HepG2 (cell line): ENCODE data around the gene MAPK12. TPM values are rescaled to one million over a fixed set of nuclear protein-coding genes. Genes with fewer than 3 reads are reported as not detected.

ENCODE experiments used
- ATAC-seq: fragments of 200-7000 bp; cut with Tn5 transposase; 3 replicates; pipeline ENCODE4 v1.9.1; 2020; ENCODE audit warnings: mild to moderate bottlenecking, moderate library complexity
- BruUV-seq: library from RNA; stranded (reverse); fragments of 400-500 nt; replicated peaks from 2 replicates; lab custom pipeline; 2021; lab: Mats Ljungman, UMichigan
- CTCF ChIA-PET: fragments of 300-600 bp; formaldehyde crosslinking; extraction: SDS; loops from one replicate; lab custom pipeline; 2021; ENCODE audit warnings: low total read pairs, inconsistent platforms, low intra/inter-chr PET ratio; lab: Yijun Ruan, JAX
- POLR2A ChIA-PET: fragments of 350-600 bp; sonication (Branson Sonifier 250); formaldehyde crosslinking; loops from one replicate; lab custom pipeline; 2020; ENCODE audit warnings: antibody characterized with exemption, inconsistent platforms; lab: Yijun Ruan, JAX
- DNase-seq: peaks from one replicate; pipeline ENCODE4 v3.0.0-alpha.2; 2015; ENCODE audit warnings: low spot score
- FAIRE-seq: peaks from 3 replicates; lab custom pipeline; 2011; peaks lifted over from hg19 to GRCh38; lab: Jason Lieb, UNC
- H2AFZ ChIP-seq: one replicate; pipeline ENCODE4 v1.6.1; 2011; ENCODE audit warnings: low read length, inconsistent platforms
- H3K27ac ChIP-seq: fragments of 300-600 bp; 3 replicates; pipeline ENCODE4 v1.8.0; 2011; ENCODE audit warnings: mixed run types, mild to moderate bottlenecking, mixed read lengths, low read length, inconsistent platforms; ENCODE audit not compliant: insufficient read depth; ENCODE audit errors: extremely low read length
- H3K27me3 ChIP-seq, 2 experiments: fragments of 200-600 bp in 1 of 2; 2 replicates in 1 of 2; 3 replicates in 1 of 2; pipeline versions ENCODE4 v1.6.0 to v1.8.0; 2011; ENCODE audit warnings: low read length in 2 of 2, mild to moderate bottlenecking in 2 of 2, moderate library complexity in 2 of 2, inconsistent platforms in 1 of 2; ENCODE audit not compliant: insufficient read depth in 2 of 2, control insufficient read depth in 1 of 2
- H3K36me3 ChIP-seq, 2 experiments: fragments of 200-600 bp in 1 of 2; replicated peaks in 1 of 2; 2 replicates in 1 of 2; 3 replicates in 1 of 2; pipeline versions ENCODE4 v1.5.1 to v1.8.0; 2011; ENCODE audit warnings: low read length in 2 of 2, inconsistent platforms in 1 of 2; ENCODE audit not compliant: insufficient read depth in 2 of 2, control insufficient read depth in 1 of 2
- H3K4me1 ChIP-seq: 2 replicates; pipeline ENCODE4 v1.5.1; 2012; ENCODE audit warnings: low read length, inconsistent platforms; ENCODE audit not compliant: insufficient read depth
- H3K4me2 ChIP-seq: 2 replicates; pipeline ENCODE4 v1.6.0; 2011; ENCODE audit warnings: low read depth, low read length, inconsistent platforms
- H3K4me3 ChIP-seq, 3 experiments: fragments of 200-600 bp in 1 of 3; sonication (generic), shearing (Covaris generic) in 1 of 3; replicated peaks in 1 of 3; 2 replicates each; pipeline ENCODE4 v1.5.1; 2011 to 2016; ENCODE audit warnings: low read length in 3 of 3, inconsistent platforms in 2 of 3, low read depth in 2 of 3, mild to moderate bottlenecking in 2 of 3, control low read depth in 1 of 3, mixed read lengths in 1 of 3; ENCODE audit not compliant: insufficient read depth in 1 of 3
- H3K79me2 ChIP-seq: one replicate; pipeline ENCODE4 v1.6.1; 2011; ENCODE audit warnings: low read length, inconsistent platforms; ENCODE audit not compliant: insufficient read depth
- H3K9ac ChIP-seq: 2 replicates; pipeline ENCODE4 v1.6.0; 2011; ENCODE audit warnings: mild to moderate bottlenecking, low read depth, low read length, inconsistent platforms; ENCODE audit not compliant: insufficient read depth
- H3K9me3 ChIP-seq: 2 replicates; pipeline ENCODE4 v1.5.1; 2012; ENCODE audit warnings: mild to moderate bottlenecking, low read length
- H4K20me1 ChIP-seq: 2 replicates; pipeline ENCODE4 v1.6.0; 2011; ENCODE audit warnings: inconsistent platforms, mild to moderate bottlenecking, low read length, moderate library complexity; ENCODE audit not compliant: insufficient read depth
- ATM ChIP-seq: fragments of 450-650 bp; IDR thresholded peaks from 2 replicates; pipeline ENCODE4 v1.7.1; 2017; ENCODE audit warnings: mild to moderate bottlenecking, borderline replicate concordance
- CEBPG ChIP-seq: IDR thresholded peaks from 2 replicates; pipeline ENCODE4 v1.6.1; 2016
- REL ChIP-seq: sonication (generic); formaldehyde crosslinking; conservative IDR thresholded peaks from 2 replicates; pipeline ENCODE4 v1.8.0; 2022; ENCODE audit warnings: mild to moderate bottlenecking, missing genetic modification reagents, moderate library complexity
- SALL1 ChIP-seq: sonication (generic); formaldehyde crosslinking; IDR thresholded peaks from 2 replicates; pipeline ENCODE4 v1.8.0; 2022; ENCODE audit warnings: mild to moderate bottlenecking, missing genetic modification reagents
- TCF7 ChIP-seq: sonication (generic); IDR thresholded peaks from 2 replicates; pipeline ENCODE4 v1.6.1; 2016; ENCODE audit warnings: antibody characterized with exemption, low read depth
- WGBS: methylation state at CpG from one replicate; pipeline ENCODE4 v1.1.6; 2017; ENCODE audit warnings: low lambda C conversion rate; 5-methylcytosine and 5-hydroxymethylcytosine counted together
- in situ Hi-C: cut with HindIII; loops from 2 replicates; pipeline ENCODE4 v1.10.0; 2017; ENCODE audit warnings: low pct_unique_long_range_greater_than_20kb; ENCODE audit not compliant: extremely low pct_ligation_motif_present
- intact Hi-C: fragments of 100-400 bp; cut with micrococcal nuclease; formaldehyde crosslinking; loops from one replicate; pipeline ENCODE4 v1.10.0; 2022; ENCODE audit not compliant: unreplicated experiment
- polyA plus RNA-seq, 8 experiments: library from polyadenylated mRNA; depleted of rRNA in 3 of 8; stranded (reverse) in 7 of 8; unstranded in 1 of 8; fragments of >200 nt; fragmentation: Illumina TruSeq in 4 of 8; extraction: Trizol in 4 of 8; gene quantifications; 2 replicates each; pipeline versions ENCODE4 v1.2.1 to v1.2.3, GENCODE V29; 2011 to 2016; ENCODE audit warnings: low read depth in 4 of 8, missing spikeins in 1 of 8, mixed read lengths in 1 of 8; ENCODE audit not compliant: insufficient read depth in 1 of 8
- total RNA-seq, 5 experiments: library from RNA; depleted of rRNA; stranded (reverse); fragments of >200 nt; fragmentation: Illumina TruSeq; extraction: Trizol; gene quantifications; 2 replicates each; pipeline ENCODE4 v1.2.3, GENCODE V29; 2016; ENCODE audit warnings: low read depth in 1 of 5
- TF ChIP-seq, protein P1 (sequence below): sonication (generic); formaldehyde crosslinking; IDR thresholded peaks from 2 replicates; pipeline ENCODE4 v1.5.1; 2020; ENCODE audit warnings: missing genetic modification reagents, mild to moderate bottlenecking, borderline replicate concordance
- TF ChIP-seq, protein P2 (sequence below): sonication (generic); formaldehyde crosslinking; IDR thresholded peaks from 2 replicates; pipeline ENCODE4 v1.4.0; 2020; ENCODE audit warnings: missing genetic modification reagents
- TF ChIP-seq, protein P3 (sequence below): sonication (generic); formaldehyde crosslinking; IDR thresholded peaks from 2 replicates; pipeline ENCODE4 v1.4.0; 2020; ENCODE audit warnings: mild to moderate bottlenecking, low read depth, missing genetic modification reagents
- TF ChIP-seq, protein P4 (sequence below): sonication (generic); formaldehyde crosslinking; IDR thresholded peaks from 2 replicates; pipeline ENCODE4 v1.4.0; 2020; ENCODE audit warnings: missing genetic modification reagents, mild to moderate bottlenecking, borderline replicate concordance

The MAPK12 gene
- total and polyA plus RNA-seq, 2 of the 13 experiments (the other 11 are each of a cell fraction or from before 2014, with no cell fraction given): 22.2 to 23.3 TPM

DNA sequence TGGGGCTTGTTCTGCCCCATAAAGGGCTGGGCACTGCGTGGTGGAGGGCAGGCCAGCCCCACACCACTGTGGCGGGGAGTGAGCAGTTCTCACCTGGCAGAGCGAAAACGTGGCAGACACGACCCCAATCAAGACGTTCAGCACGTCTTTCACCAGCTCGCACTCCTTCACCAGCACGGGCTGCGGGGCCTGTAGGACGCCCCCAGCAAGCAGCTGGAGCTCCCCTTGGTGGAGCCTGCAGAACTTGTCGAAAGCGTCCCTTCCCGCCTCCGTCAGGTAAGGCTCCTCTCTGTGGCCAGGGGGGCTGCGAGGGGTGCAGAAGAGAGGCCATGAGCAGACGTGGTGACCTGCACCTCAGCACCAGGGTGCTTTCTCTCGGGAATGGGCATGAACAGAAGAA, 28.3 kb downstream of the MAPK12 start:
- H3K4me2 ChIP-seq: no peak overlapping the region
- intact Hi-C loops: no loop called here
- in situ Hi-C loops: no loop called here
- H3K4me1 ChIP-seq: no peaks in the 10 kb centered on the region
- ChIA-PET POLR2A (no interaction called here), CTCF (no interaction called here)
- peaks cover 11% of the 10 kb centered on the region for H3K79me2 ChIP-seq
- TF ChIP-seq TCF7 (no peak), REL (CRISPR knock-in tag) (no peak), SALL1 (CRISPR knock-in tag) (no peak), CEBPG (CRISPR knock-in tag) (no peak), ATM (no peak)
- TF ChIP-seq, protein P1, sequence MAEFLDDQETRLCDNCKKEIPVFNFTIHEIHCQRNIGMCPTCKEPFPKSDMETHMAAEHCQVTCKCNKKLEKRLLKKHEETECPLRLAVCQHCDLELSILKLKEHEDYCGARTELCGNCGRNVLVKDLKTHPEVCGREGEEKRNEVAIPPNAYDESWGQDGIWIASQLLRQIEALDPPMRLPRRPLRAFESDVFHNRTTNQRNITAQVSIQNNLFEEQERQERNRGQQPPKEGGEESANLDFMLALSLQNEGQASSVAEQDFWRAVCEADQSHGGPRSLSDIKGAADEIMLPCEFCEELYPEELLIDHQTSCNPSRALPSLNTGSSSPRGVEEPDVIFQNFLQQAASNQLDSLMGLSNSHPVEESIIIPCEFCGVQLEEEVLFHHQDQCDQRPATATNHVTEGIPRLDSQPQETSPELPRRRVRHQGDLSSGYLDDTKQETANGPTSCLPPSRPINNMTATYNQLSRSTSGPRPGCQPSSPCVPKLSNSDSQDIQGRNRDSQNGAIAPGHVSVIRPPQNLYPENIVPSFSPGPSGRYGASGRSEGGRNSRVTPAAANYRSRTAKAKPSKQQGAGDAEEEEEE (CRISPR knock-in tag): no peak
- TF ChIP-seq, protein P2, sequence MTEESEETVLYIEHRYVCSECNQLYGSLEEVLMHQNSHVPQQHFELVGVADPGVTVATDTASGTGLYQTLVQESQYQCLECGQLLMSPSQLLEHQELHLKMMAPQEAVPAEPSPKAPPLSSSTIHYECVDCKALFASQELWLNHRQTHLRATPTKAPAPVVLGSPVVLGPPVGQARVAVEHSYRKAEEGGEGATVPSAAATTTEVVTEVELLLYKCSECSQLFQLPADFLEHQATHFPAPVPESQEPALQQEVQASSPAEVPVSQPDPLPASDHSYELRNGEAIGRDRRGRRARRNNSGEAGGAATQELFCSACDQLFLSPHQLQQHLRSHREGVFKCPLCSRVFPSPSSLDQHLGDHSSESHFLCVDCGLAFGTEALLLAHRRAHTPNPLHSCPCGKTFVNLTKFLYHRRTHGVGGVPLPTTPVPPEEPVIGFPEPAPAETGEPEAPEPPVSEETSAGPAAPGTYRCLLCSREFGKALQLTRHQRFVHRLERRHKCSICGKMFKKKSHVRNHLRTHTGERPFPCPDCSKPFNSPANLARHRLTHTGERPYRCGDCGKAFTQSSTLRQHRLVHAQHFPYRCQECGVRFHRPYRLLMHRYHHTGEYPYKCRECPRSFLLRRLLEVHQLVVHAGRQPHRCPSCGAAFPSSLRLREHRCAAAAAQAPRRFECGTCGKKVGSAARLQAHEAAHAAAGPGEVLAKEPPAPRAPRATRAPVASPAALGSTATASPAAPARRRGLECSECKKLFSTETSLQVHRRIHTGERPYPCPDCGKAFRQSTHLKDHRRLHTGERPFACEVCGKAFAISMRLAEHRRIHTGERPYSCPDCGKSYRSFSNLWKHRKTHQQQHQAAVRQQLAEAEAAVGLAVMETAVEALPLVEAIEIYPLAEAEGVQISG (CRISPR knock-in tag): no peak
- TF ChIP-seq, protein P3, sequence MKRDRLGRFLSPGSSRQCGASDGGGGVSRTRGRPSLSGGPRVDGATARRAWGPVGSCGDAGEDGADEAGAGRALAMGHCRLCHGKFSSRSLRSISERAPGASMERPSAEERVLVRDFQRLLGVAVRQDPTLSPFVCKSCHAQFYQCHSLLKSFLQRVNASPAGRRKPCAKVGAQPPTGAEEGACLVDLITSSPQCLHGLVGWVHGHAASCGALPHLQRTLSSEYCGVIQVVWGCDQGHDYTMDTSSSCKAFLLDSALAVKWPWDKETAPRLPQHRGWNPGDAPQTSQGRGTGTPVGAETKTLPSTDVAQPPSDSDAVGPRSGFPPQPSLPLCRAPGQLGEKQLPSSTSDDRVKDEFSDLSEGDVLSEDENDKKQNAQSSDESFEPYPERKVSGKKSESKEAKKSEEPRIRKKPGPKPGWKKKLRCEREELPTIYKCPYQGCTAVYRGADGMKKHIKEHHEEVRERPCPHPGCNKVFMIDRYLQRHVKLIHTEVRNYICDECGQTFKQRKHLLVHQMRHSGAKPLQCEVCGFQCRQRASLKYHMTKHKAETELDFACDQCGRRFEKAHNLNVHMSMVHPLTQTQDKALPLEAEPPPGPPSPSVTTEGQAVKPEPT (CRISPR knock-in tag): no peak
- TF ChIP-seq, protein P4, sequence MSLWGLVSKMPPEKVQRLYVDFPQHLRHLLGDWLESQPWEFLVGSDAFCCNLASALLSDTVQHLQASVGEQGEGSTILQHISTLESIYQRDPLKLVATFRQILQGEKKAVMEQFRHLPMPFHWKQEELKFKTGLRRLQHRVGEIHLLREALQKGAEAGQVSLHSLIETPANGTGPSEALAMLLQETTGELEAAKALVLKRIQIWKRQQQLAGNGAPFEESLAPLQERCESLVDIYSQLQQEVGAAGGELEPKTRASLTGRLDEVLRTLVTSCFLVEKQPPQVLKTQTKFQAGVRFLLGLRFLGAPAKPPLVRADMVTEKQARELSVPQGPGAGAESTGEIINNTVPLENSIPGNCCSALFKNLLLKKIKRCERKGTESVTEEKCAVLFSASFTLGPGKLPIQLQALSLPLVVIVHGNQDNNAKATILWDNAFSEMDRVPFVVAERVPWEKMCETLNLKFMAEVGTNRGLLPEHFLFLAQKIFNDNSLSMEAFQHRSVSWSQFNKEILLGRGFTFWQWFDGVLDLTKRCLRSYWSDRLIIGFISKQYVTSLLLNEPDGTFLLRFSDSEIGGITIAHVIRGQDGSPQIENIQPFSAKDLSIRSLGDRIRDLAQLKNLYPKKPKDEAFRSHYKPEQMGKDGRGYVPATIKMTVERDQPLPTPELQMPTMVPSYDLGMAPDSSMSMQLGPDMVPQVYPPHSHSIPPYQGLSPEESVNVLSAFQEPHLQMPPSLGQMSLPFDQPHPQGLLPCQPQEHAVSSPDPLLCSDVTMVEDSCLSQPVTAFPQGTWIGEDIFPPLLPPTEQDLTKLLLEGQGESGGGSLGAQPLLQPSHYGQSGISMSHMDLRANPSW (CRISPR knock-in tag): no peak
- no peaks in the 10 kb centered on the region for H3K9me3 ChIP-seq
- DNase-seq: no peak
- H3K27ac ChIP-seq: no peak overlapping the region
- H3K4me3 ChIP-seq: no peak overlapping the region
- no peak overlapping the region for H3K9ac ChIP-seq
- no peak for FAIRE-seq
- H3K27me3 ChIP-seq: no peaks in the 10 kb centered on the region
- BruUV-seq: no TSS peak
- peaks cover 12 to 22% of the 10 kb centered on the region in 2 experiments; a peak in 4 of 5 replicates for H3K36me3 ChIP-seq
- peaks cover 6% of the 10 kb centered on the region; the same call in 1 of the 2 replicates for H4K20me1 ChIP-seq
- ATAC-seq: no peak
- no peak overlapping the region for H2AFZ ChIP-seq
- whole genome bisulfite sequencing: 97% methylated on average over 18 of the region's 18 CpGs
